T-helper 1 cell treated with Interleukin-12 subunit alpha and Interleukin-12 subunit beta and Interleukin-4 antibody, amounts not matched to agents 30 ng/mL and 1 ng/mL, for 36 hours (primary cell): Measurements from ENCODE around the gene CD6. TPM values are rescaled to one million over a fixed set of nuclear protein-coding genes. Genes with fewer than 3 reads are reported as not detected.

Experiments used
- intact Hi-C: fragments of 100-400 bp; cut with micrococcal nuclease; formaldehyde crosslinking; loops from one replicate; pipeline ENCODE4 v1.15.1; 2024
- total RNA-seq: library from RNA; stranded (reverse); gene quantifications from 2 replicates; pipeline ENCODE4 v1.2.3, GENCODE V29; 2022

The CD6 gene
- total RNA-seq, 1 donor from 2014 or later = 336 TPM

DNA sequence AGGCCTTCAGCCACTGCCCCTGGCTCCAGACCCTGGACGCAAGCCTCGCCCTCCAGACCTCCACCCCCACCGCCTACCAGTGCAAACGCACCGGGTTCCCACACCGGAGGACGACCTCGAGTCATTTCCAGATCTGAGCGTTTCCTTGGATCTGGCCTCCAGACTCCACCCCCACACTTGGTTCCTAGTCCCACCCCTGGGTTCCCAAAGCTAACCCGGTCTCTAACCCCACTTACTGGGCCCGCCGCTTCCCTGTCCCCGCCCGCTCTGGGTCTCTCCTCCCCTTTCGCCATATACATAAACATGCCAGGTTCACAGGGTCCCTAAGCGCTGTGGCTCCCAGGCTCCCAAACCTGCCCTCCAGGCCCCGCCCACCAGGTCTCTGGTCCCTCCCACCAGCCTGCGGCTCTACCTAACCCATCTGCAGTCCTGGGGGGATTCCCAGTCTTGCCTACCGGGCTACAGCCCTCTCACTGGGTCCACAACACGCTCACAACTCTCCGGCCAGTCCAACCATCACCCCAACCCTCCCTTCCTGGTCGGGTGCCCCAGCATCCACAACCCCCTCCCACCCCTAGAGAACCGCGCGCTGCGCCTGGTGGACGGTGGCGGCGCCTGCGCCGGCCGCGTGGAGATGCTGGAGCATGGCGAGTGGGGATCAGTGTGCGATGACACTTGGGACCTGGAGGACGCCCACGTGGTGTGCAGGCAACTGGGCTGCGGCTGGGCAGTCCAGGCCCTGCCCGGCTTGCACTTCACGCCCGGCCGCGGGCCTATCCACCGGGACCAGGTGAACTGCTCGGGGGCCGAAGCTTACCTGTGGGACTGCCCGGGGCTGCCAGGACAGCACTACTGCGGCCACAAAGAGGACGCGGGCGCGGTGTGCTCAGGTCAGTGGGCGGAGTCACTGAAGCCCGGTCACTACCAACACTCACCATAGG lies 36.7 kb downstream of the CD6 start:
- intact Hi-C loops = no loop called here

DNA sequence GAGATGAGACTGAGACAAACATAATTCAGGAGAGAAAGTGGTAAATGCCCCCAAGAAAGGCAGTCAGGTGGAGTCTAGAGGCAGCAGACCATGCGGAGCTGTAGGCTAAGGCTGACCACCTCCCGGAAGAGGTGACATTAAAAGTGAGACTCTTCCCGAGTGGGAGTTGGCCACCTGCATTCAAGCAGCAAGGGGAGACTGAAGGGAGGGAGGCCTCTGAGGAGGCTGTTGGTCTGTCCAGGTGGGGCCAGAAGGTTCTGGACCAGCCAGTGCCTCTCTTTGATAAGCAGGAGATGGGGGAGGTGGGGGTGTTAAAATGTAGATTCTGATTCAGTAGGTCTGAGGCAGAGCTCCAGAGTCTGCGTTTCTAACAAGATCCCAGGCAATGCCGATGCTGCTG lies 37.5 kb downstream of the CD6 start:
- intact Hi-C loops = no loop called here

DNA sequence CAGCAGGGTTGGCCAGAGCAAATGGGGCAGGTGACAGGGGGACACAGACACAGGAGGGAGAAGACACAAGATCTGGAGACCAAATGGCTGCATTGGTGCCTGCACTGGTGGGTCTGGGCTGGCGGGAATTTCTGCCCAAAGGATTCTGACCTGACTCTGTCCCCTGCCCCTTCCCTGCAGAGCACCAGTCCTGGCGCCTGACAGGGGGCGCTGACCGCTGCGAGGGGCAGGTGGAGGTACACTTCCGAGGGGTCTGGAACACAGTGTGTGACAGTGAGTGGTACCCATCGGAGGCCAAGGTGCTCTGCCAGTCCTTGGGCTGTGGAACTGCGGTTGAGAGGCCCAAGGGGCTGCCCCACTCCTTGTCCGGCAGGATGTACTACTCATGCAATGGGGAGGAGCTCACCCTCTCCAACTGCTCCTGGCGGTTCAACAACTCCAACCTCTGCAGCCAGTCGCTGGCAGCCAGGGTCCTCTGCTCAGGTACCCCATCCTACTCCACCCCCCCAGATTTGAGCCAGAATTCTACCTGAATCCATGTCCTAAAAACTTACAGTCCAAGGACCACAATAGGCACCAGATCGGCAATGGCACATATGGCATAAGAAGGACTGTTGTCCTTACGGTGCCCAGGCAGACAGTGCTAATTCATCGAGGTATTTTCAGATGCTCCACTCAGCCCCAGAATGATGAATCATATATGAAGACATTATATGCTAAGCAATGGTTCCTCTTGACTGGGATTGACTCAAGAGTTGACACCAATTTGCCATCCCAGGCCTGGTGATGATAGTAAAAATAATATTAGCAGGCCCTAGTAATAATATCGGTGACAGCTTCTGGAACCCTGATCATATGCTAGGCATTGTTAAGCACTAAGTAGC lies 38.2 kb downstream of the CD6 start:
- intact Hi-C loops = no loop called here

DNA sequence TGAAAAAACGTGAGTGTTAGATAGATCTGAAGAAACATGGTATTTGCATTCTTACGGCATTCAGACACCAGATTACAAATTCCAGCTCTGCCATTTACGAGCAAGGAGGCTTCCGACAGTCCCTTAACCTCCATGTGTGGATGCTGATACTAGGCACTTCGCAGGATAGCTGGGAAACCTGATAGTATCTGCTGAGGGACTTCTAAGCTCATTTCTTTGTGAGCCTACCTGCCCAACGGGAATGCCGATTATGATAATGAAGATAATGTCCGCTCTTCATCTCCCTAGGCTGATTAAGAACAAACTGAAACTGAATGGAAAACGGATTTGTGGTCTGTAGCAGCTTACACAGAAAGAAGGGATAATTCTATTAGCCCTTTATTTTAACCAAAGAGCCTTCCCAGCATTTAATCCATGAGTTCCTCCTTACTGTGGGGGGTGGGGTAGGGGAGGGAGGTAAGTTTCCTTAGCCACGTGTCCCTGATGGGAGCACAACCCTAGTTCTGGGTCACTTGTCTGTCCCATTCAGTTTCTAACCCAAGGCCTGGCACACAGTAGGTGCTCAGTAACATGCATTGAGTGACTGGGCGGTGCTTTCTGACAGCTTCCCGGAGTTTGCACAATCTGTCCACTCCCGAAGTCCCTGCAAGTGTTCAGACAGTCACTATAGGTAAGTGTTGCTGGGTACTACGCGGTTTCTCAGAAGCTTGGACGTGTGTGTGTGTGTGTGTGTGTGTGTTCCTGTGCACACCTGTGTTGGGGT lies 39.2 kb downstream of the CD6 start:
- intact Hi-C loops = no loop called here

DNA sequence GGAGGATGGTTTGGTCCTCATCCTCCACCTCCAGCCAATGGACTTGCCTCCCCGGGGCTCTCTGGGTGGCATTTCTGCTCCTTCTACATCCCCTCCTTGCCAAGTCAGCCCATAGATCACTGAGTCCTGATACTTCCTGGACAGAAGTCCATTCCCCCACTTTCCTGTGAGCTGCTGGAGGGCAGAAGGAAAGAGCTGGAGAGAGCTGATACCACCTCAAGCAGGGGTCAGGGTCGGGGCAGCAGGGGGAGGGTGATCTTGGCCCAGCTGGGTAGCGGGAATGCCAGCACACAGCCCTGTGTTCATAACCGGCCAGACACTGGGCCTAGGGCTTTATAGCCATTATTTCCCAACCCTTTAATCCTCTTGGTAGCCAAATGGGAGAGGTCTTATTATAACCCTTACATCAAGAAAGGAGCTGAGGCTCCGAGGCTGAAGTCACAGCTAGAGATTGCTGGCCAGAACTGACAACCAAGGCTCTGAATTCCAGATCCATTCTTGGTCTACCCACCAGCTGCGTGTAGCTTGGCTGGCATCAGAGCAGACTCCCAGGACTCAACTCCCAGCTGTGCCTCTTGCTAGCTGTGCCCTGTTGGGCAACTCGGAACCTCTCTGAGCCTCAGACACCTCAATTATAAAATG lies 39.9 kb downstream of the CD6 start:
- intact Hi-C loops = no loop called here

DNA sequence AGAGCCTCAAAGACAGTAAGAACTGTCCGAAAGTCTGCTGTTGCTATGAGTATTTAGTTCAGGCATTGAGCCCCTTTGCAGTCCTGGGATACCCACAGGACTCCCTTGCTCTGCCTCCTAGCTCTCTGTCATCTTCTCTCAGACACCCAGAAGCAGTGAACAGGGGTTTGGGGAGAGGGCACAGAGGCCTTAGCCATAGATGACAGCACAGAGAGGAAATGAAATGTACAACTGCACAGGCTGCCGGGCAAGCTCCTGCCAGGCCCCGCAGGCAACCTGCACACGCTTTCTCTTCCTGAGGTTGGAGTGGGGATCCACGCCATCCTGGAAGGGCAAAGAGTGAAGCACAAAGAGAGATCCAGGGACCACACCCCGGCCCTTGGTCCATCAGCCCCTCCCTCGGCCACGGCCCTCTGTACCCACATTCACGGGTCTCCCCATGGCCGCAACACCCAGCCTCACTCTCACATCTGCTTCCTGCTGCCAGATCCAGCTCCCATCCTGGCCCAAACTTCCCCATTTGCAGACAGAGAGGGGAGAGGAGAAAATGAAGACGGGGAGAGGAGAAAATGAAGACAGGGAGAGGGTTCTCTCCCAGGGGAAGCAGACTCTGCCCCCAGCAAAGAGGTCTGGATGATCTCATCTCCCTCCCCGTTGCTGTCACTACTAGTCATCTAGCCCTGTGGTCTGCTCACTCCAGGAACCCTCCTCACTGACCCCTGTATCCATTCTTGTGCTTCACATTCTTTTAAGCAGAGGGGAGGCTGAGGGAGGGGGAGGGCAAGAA lies 40.7 kb downstream of the CD6 start:
- intact Hi-C loops = no loop called here

DNA sequence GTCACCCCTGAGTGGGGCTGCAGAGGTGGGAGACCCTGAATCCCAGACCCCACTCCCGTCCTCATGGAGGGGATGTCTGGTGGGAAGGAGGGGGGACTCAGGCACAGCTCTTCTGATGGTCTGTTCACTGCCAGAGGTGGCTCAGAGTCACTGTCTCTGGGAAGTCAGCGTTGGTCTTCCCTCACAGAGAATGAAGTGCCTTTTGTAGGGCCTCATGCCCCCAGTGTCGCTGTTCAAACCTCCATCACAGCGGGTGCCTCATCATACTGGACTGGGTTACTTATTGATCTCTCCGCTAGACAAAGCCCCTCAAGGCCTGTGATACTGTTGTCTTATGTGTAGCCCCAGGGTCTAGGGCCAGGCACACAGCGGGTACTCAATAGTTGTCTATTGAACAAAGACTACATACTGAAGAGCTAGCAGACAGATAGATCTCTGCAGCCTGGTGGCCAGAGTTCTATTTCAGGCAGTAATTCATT lies 41.3 kb downstream of the CD6 start:
- intact Hi-C loops = no loop called here

DNA sequence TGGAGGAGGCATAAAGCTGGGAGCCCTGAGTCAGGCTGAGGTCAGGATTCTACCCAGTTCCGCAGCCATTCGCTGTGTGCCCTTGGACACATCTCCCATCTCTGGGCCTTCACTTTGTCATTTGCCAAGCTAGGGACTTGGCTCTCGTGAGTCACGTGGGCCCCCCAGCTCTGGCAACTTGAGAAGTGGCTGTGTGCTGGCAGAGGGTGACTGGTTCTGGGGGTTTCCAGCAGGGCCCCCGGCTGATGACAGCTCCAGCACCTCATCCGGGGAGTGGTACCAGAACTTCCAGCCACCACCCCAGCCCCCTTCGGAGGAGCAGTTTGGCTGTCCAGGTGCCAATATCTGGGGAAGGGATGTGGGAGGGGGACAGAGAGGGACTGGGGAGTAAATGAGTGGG lies 46.6 kb downstream of the CD6 start:
- intact Hi-C loops = no loop called here

DNA sequence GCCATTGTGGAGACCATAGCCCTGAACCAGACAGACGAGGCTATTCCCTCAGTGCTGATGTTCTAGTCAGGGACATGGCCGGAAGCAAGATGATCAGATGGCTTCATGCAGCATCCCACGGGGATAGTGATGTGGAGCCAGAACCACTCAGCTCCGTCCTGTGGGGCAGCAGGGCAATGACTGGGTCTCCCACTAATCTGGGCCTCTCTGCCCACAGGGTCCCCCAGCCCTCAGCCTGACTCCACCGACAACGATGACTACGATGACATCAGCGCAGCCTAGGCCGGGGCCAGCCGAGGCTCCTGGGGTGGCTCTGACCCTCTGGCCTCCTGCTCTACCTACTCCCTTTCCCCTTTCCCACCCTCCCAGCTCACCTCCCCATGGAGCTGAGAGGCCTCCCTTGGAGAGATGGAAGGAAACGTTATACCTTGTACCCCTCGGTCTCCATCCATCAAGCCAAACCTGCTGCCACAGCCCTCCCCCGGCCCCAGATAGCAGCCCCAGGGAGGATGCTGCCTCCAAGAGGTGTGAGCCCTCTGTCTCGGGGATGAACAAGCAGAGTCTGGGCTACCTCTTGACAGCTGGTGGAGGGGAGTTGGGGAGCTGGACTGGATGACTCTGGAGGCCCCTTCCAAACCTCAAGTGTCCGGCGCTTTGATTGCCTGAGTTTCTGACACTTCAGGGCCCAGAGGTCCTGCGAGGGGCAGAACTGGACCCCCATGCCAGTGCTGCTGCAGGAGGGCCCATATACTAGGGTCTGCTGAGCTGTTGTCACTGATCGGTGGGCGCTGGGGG lies 47.8 kb downstream of the CD6 start:
- intact Hi-C loops = no loop called here

DNA sequence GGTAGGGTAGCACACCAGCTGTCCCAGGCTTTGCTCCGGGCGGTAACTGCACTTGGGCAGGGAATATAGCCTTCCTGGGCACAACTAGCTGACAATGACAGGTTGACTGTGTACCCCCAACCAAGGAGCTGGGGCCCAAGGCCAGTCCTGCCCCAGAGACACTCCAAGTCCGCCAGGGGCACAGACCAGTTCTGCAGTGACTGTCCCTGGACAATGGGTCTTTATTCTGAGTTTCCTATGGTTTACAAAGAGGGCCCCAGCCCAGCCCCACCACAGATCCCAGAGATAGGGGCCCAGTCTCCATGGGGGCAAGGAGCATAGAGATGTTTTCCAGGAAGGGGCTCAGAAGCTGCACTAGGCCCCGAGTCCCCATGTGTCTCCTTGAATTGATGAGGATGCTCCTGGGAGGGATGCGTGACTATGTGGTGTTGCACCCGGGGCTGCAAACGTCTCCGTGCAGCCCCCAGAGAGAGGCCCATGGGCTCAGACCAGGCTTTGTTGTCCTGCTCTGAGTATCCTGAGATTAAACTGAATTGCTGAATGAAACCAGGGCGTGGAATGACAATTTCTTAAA lies 48.4 kb downstream of the CD6 start:
- intact Hi-C loops = loop anchor here (10.0 kb wide), 2 partner anchors 275 to 375 kb away; partner anchors contain the start of genes TMEM216 and VWCE

DNA sequence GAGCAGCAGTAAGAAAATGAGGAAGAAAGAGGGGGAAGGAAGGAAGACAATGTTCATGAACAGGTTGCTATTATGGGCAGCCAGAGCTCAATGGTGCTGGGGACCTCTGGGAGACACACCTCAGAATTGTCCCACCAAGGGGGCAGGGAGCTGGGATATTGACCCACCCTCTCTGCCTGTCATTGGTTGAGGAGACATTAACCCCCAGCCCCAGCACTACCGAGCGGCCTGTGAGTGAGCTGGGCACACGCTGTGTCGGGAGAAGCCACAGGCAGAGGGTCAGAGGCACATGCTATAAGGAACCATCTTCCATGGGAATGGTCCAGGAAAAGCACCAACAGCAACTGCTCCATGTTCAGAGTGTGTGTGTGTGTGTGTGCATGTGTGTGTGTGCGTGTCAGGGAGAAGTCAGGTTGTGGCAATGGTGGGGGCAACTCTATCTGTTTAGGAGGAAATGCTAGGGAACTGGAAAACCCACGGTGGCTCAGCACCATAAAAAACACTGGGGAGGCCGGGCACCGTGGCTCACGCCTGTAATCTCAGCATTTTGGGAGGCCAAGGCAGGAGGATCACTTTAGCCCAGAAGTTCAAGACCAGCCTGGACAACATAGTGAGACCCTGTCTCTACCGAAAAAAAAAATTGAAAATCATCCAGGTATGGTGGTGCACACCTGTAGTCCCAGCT lies 49.2 kb downstream of the CD6 start:
- intact Hi-C loops = loop anchor here (1.0 to 10.0 kb wide), 3 partner anchors 83 to 374 kb away; partner anchors contain the start of genes TMEM216 and VWCE

DNA sequence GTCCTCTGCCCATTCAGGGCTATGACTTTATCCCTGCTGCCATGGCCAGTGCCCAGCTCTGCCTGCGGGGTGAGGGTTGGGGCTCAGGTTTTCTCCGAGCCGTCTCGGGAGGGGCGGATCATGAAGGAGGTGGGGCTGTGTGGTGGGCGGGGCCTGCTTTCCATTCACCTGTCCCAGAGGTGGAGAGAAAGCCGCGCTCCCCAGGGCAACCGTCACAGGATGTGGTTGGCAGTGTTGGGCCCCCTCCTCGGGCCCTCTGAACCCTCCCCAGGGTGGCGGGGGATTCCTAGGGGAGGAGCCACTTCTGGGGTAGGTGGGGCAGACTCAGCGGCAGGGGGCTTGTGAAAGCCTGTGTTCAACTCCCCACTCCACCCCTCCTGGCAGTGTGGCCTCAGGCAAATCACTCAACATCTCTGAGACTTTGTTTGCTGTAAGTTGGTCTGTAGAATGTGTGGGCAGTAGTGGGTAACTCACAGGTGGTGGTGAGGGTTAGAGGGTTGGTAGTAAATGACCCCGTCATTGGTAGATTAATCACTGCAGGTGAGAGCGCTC lies 50.3 kb downstream of the CD6 start:
- intact Hi-C loops = loop anchor here (1.0 to 10.0 kb wide), 5 partner anchors 17 to 373 kb away; partner anchors contain the start of genes TMEM109, TMEM216 and VWCE

DNA sequence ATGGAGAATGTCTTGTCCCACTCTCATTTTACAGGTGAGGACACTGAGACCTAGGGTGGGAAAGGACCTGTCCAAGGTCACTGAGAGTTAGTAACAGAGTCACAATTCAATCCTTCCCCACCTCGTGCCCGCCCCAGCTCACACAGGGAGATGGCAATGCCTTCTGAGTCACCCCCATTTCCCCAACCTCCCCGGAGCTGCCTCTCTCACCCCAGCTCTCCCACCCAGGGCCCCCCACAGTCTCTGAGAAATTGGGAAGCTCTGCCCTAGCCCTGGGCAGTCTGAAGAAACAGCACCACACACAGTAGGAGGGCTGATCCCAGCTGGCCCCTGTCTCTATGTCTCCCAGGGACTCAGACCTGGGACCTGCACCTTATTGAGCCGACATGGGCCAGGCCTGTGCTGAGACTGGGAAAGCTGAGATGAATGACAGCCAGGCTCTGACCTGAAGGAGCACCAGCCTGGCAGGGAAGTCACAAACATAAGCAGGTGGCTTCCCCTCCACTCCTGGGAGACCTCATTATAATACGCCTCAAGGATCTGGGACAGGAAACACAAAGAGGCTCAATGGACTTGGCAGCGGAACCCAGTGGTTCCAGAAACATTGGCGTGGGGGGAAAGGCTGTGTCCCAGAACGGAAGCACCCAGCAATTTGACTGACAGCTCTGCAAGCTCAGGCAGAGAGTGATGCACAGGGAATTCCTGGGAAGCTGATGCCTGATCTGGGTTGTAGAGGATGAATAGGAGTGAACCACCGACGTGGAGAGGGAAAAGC lies 51.0 kb downstream of the CD6 start:
- intact Hi-C loops = loop anchor here (1.0 to 10.0 kb wide), 6 partner anchors 18 to 372 kb away; partner anchors contain the start of genes TMEM109, TMEM216 and VWCE

DNA sequence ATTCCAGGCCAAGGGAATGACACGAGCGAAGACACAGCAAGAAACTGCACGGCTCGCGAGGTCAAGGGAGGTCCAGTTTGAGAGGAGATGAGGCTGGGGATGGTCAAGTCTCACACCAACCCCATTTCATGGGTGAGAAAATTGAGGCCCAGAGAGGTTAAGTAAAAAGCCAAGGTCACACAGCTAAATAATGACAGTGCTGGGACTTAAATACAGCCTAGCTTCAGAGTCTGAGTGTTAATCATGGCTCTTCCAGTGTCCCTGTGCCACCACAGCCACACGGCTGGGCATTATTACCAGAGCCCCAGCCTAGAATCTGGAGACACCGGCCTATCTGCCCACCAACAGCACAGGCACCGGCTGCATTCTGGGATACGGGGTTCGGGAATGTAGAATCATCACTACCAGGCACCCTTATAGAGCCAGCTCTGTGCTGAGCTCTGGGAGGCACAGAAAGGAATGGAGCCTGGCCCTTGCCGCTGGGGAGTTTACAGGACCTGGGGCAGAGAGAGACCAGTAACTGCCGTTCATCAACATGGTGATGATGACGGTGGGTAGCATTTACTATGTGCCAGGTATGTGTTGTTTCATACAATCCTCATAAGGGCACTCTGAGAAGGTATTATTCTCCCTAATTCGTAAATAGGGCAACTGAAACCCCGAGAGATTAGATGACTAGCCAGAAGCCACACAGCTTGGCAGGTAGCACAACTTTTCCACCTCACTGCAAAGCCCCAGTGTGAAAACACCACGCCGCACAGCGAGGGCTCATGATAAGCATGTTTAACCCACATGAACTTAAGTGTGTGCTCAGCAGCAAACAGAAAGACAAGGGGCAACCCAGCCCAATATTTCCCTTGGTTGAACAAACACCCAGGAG lies 51.8 kb downstream of the CD6 start:
- intact Hi-C loops = loop anchor here (1.0 to 10.0 kb wide), 5 partner anchors 35 to 371 kb away; partner anchors contain the start of genes TMEM109, TMEM216 and VWCE

DNA sequence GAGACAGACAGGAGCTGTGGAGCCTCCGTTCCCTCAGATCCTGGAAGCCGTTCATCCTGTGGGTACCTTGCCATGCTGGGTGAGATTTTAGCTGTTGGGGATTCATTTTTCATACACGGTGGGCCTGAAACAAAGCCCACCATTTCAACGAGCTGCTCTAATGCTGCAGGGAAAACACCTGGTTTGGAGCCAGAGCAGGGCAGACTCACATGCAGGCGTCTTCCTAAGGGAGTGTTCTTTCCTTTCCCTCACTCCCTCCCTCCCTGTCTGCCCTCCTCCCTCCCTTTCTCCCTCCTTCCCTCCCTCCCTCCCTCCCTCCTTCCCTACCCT lies 52.5 kb downstream of the CD6 start:
- intact Hi-C loops = loop anchor here (1.0 to 10.0 kb wide), 5 partner anchors 36 to 371 kb away; partner anchors contain the start of genes TMEM109, TMEM216 and VWCE
